Hindlimb muscle (tissue), 1 donor: ENCODE results near the gene ALG2. TPM values are rescaled to one million over a fixed set of nuclear protein-coding genes. Genes with fewer than 3 reads are reported as not detected.
"Not testable (repeated sequence)": the region's sequence is repeated elsewhere in the genome, so short reads cannot be mapped to it uniquely, and the experiment has no call there.

ENCODE experiments used
- DNase-seq: peaks from one replicate; pipeline ENCODE4 v3.0.0-alpha.2; 2013
- polyA plus RNA-seq: library from polyadenylated mRNA; unstranded; fragments of 120-200 nt; gene quantifications from one replicate; pipeline ENCODE4 v1.2.1, GENCODE V29; 2013; ENCODE audit not compliant: insufficient read length

ALG2 gene
- polyA plus RNA-seq, 1 donor = 15.1 TPM

- DNase-seq = not testable (repeated sequence)
These were observed 16.1 kb upstream of the ALG2 start for GRCh38 chr9:99237849-99238248.

GRCh38 chr9:99237356-99237755 lies 15.6 kb upstream of the ALG2 start:
- DNase-seq = no peak

GRCh38 chr9:99235926-99236634 lies 14.3 kb upstream of the ALG2 start:
- DNase-seq = no peak

- no peak for DNase-seq
These were observed 13.3 kb upstream of the ALG2 start for GRCh38 chr9:99235069-99235468.

GRCh38 chr9:99234618-99235017 lies 12.9 kb upstream of the ALG2 start:
- DNase-seq = no peak

GRCh38 chr9:99231711-99232110 lies 10.0 kb upstream of the ALG2 start:
- DNase-seq = no peak

- DNase-seq = no peak
These were observed 8.5 kb upstream of the ALG2 start for GRCh38 chr9:99230206-99230605.

GRCh38 chr9:99226054-99226453 lies 4.3 kb upstream of the ALG2 start:
- no peak for DNase-seq

- DNase-seq = no peak
These were observed 2.7 kb upstream of the ALG2 start for GRCh38 chr9:99224445-99224844.

- DNase-seq = peak; percentile 18
These were observed 901 bp upstream of the ALG2 start for GRCh38 chr9:99222416-99223270.

- DNase-seq = no peak
These were observed 499 bp downstream of the ALG2 start for GRCh38 chr9:99221266-99221620.

GRCh38 chr9:99220011-99220410 lies 1.7 kb downstream of the ALG2 start:
- no peak for DNase-seq

- no peak for DNase-seq
These were observed 5.7 kb downstream of the ALG2 start for GRCh38 chr9:99216073-99216472.

GRCh38 chr9:99213197-99213596 lies 8.5 kb downstream of the ALG2 start:
- DNase-seq = no peak

GRCh38 chr9:99211746-99212145 lies 10.0 kb downstream of the ALG2 start:
- no peak for DNase-seq

- no peak for DNase-seq
These were observed 11.2 kb downstream of the ALG2 start for GRCh38 chr9:99210572-99210971.

GRCh38 chr9:99201603-99202002 lies 20.1 kb downstream of the ALG2 start:
- no peak for DNase-seq

- DNase-seq = no peak
These were observed 21.7 kb downstream of the ALG2 start for GRCh38 chr9:99199938-99200539.

- no peak for DNase-seq
These were observed 23.8 kb downstream of the ALG2 start for GRCh38 chr9:99197987-99198386.

- DNase-seq = no peak
These were observed 24.6 kb downstream of the ALG2 start for GRCh38 chr9:99197124-99197630.

GRCh38 chr9:99196484-99196883 lies 25.3 kb downstream of the ALG2 start:
- DNase-seq = not testable (repeated sequence)

GRCh38 chr9:99193466-99193821 lies 28.3 kb downstream of the ALG2 start:
- no peak for DNase-seq

- DNase-seq = no peak
These were observed 28.8 kb downstream of the ALG2 start for GRCh38 chr9:99192786-99193465.
